A549 (cell line): ENCODE results near the gene PRPSAP1. TPM values are rescaled to one million over a fixed set of nuclear protein-coding genes. Genes with fewer than 3 reads are reported as not detected.
"Not testable (repeated sequence)": the region's sequence is repeated elsewhere in the genome, so short reads cannot be mapped to it uniquely, and the experiment has no call there.

Experiments used
- ATAC-seq, 2 experiments: fragments of 200-7000 bp in 1 of 2; fragments of >200 bp in 1 of 2; cut with Nextera tagmentation in 1 of 2; cut with Tn5 transposase in 1 of 2; 3 replicates each; pipeline versions ENCODE4 v1.8.0 to v1.9.1; 2018 to 2020; ENCODE audit warnings: mild to moderate bottlenecking in 1 of 2, moderate library complexity in 1 of 2
- CTCF ChIA-PET: fragments of 300-600 bp; sonication (Branson Sonifier 250); formaldehyde crosslinking; extraction: SDS; loops from one replicate; lab custom pipeline; 2021; ENCODE audit warnings: antibody characterized with exemption, inconsistent platforms; lab: Yijun Ruan, JAX
- POLR2A ChIA-PET: fragments of 350-600 bp; formaldehyde crosslinking; extraction: SDS; loops from one replicate; lab custom pipeline; 2021; ENCODE audit warnings: antibody characterized with exemption, inconsistent platforms; lab: Yijun Ruan, JAX
- DNase-seq, 2 experiments: peaks; one replicate each; pipeline versions ENCODE4 v3.0.0 to v3.0.0-alpha.2; 2011 to 2016; ENCODE audit warnings: low read depth in 1 of 2, low spot score in 1 of 2
- FAIRE-seq: peaks from 2 replicates; lab custom pipeline; 2011; peaks lifted over from hg19 to GRCh38; lab: Jason Lieb, UNC
- H3K27ac ChIP-seq, 2 experiments: fragments of >200 bp; sonication (Bioruptor Twin); formaldehyde crosslinking; 3 replicates each; pipeline ENCODE4 v1.5.1; 2016 to 2017
- H3K4me1 ChIP-seq: fragments of >200 bp; sonication (Bioruptor Twin); formaldehyde crosslinking; 3 replicates; pipeline ENCODE4 v1.6.1; 2016
- H3K4me2 ChIP-seq: fragments of >200 bp; sonication (Bioruptor Twin); formaldehyde crosslinking; 3 replicates; pipeline ENCODE4 v1.6.1; 2016
- H3K4me3 ChIP-seq: fragments of >200 bp; sonication (Bioruptor Twin); formaldehyde crosslinking; 3 replicates; pipeline ENCODE4 v1.5.1; 2016
- H3K9me3 ChIP-seq: fragments of >200 bp; sonication (Bioruptor Twin); formaldehyde crosslinking; 3 replicates; pipeline ENCODE4 v1.6.1; 2016
- CBX2 ChIP-seq: fragments of 200-600 bp; sonication (generic); IDR thresholded peaks from 2 replicates; pipeline ENCODE4 v1.6.1; 2016; ENCODE audit warnings: low read depth, mild to moderate bottlenecking, borderline replicate concordance
- CEBPB ChIP-seq, 2 experiments: fragments of >200 bp in 1 of 2; sonication (Bioruptor Twin) in 1 of 2; formaldehyde crosslinking in 1 of 2; IDR thresholded peaks; 2 replicates each; pipeline ENCODE4 v1.6.1; 2012 to 2016
- EP300 ChIP-seq, 2 experiments: fragments of >200 bp; sonication (Bioruptor Twin); formaldehyde crosslinking; IDR thresholded peaks; 2 replicates in 1 of 2; 3 replicates in 1 of 2; pipeline ENCODE4 v1.6.1; 2016 to 2017
- ESRRA ChIP-seq: fragments of 150-350 bp; IDR thresholded peaks from 2 replicates; pipeline ENCODE4 v1.6.1; 2014; ENCODE audit warnings: mild to moderate bottlenecking, low read length, borderline replicate concordance
- KDM1A ChIP-seq: fragments of 200-600 bp; sonication (generic); IDR thresholded peaks from 2 replicates; pipeline ENCODE4 v1.6.1; 2016; ENCODE audit warnings: low read depth, mild to moderate bottlenecking
- MYC ChIP-seq: IDR thresholded peaks from 2 replicates; pipeline ENCODE4 v1.6.1; 2012; ENCODE audit warnings: mild to moderate bottlenecking, inconsistent platforms, low read length, improper control_type of control experiment, borderline replicate concordance
- NR3C1 ChIP-seq: fragments of >200 bp; sonication (Bioruptor Twin); formaldehyde crosslinking; IDR thresholded peaks from 3 replicates; pipeline ENCODE4 v1.6.1; 2017
- PBX3 ChIP-seq: IDR thresholded peaks from 2 replicates; pipeline ENCODE4 v1.6.1; 2012
- PHF8 ChIP-seq: fragments of 200-600 bp; sonication (generic); IDR thresholded peaks from 2 replicates; pipeline ENCODE4 v1.6.1; 2016; ENCODE audit warnings: low read depth, mild to moderate bottlenecking, antibody characterized with exemption, moderate library complexity, borderline replicate concordance
- POLR2A ChIP-seq: IDR thresholded peaks from 2 replicates; pipeline ENCODE4 v1.6.1; 2012; ENCODE audit warnings: mild to moderate bottlenecking, low read length
- REST ChIP-seq: fragments of 200-600 bp; sonication (generic); IDR thresholded peaks from 2 replicates; pipeline ENCODE4 v1.6.1; 2016; ENCODE audit warnings: antibody characterized with exemption, mild to moderate bottlenecking, moderate library complexity
- RNF2 ChIP-seq: fragments of 200-600 bp; sonication (generic); IDR thresholded peaks from 2 replicates; pipeline ENCODE4 v1.6.1; 2016; ENCODE audit warnings: low read depth, mild to moderate bottlenecking, antibody characterized with exemption, moderate library complexity, borderline replicate concordance
- WGBS: methylation state at CpG from one replicate; pipeline ENCODE4 v1.1.6; 2017; ENCODE audit errors: missing lambda C conversion rate; 5-methylcytosine and 5-hydroxymethylcytosine counted together
- polyA plus RNA-seq, 4 experiments: library from polyadenylated mRNA; depleted of rRNA in 3 of 4; stranded (reverse); fragments of >200 nt; fragmentation: RNase III in 1 of 4; extraction: RNeasy Plus Mini Kit Qiagen cat#74134 plus additional on column Dnase treatment in 1 of 4; gene quantifications; 2 replicates in 3 of 4; 3 replicates in 1 of 4; pipeline ENCODE4 v1.2.3, GENCODE V29; 2011 to 2017
- TF ChIP-seq, protein P1 (sequence below): IDR thresholded peaks from 2 replicates; pipeline ENCODE4 v1.6.1; 2012

PRPSAP1 gene
- polyA plus RNA-seq, 2 of the 4 experiments (the other 2 are of a cell fraction): 63.3 to 80.9 TPM

DNA sequence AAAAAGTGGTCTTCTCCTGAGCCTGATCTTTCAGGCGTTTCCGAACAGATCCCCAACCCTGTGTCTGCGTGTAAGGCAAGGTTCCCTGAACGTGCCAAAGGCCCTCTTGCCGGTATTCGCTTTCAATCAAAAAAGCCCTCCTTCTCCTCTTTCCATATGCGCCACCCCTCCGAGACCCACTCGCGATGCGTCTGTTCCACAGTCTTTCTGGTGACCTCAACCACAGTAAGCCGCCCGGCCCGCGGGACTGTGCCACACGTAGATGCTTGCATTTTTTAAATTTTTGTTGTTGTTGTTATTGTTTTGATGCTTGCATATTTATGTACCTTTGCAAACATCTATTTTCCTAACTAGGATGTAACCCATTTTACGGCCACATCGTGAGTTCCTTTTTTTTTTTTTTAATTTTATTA is 607 bp upstream of the PRPSAP1 start:
- Histone ChIP-seq H3K4me3 (peak overlapping the region; percentile 83), H3K27ac (peak overlapping the region; percentile 93 to 97), H3K4me1 (peaks cover 18% of the 10 kb centered on the region; the same call in 2 of the 3 replicates), H3K9me3 (no peaks in the 10 kb centered on the region), H3K4me2 (peak overlapping the region; percentile 82)
- no peak for DNase-seq
- TF ChIP-seq POLR2A: peak; percentile 49
- no peak for TF ChIP-seq NR3C1
- no peak for TF ChIP-seq MYC
- TF ChIP-seq CBX2: no peak
- TF ChIP-seq EP300 (IDR thresholded peaks at IDR 0.05): no peak
- peak; percentile 35; the same call in 1 of the 2 replicates for TF ChIP-seq PHF8
- TF ChIP-seq ESRRA: no peak
- FAIRE-seq: no peak
- CTCF ChIA-PET: interaction anchor here (0.6 to 29.4 kb wide), 11 partner anchors 10 to 152 kb away, joined by 3 to 899 read pairs (median 10); partner anchors contain the start of genes SPHK1 and UBE2O
- WGBS: 3% methylated on average over 18 of the region's 18 CpGs
- POLR2A ChIA-PET: interaction anchor here (0.6 to 2.4 kb wide), 11 partner anchors 8 to 317 kb away, joined by 3 to 24 read pairs (median 6); partner anchors contain the start of genes SPHK1 and UBALD2
- ATAC-seq: peak in 1 of 2 experiments; percentile 14; a peak in 2 of 6 replicates

GRCh38 chr17:76353004-76353598 is 615 bp downstream of the PRPSAP1 start:
- POLR2A ChIA-PET: interaction anchor here (0.8 to 2.4 kb wide), 10 partner anchors 8 to 318 kb away, joined by 3 to 24 read pairs (median 6); partner anchors contain the start of genes SPHK1 and UBALD2
- no peak for FAIRE-seq
- H3K27ac ChIP-seq: peak overlapping the region; percentile 93 to 97

DNA sequence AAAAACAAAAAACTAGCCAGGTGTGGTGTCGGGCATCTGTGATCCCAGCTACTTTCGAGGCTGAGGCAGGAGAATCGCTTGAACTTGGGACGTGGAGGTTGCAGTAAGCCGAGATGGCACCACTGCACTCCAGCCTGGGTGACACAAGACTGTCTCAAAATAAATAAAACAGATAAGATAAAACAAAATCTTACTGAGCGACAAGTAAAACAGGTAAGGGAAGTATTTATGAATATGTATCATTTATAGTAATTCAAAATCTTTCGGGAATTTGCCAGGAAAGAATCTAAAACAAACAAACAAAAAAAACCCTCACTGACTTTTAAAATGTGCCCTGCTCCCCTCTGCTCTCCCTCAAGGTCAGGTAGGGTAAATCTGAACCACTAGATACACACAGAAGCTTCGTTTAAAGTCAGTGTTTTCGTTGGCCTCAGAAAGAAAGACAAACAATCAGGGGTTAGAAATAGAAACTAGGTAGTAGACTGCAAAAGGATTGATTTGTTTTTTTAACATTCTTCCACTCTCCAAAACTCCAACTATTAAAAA is 2.1 kb downstream of the PRPSAP1 start:
- Histone ChIP-seq H3K4me2 (peak overlapping the region; percentile 82), H3K9me3 (no peaks in the 10 kb centered on the region), H3K27ac (no peak overlapping the region), H3K4me1 (peaks cover 18% of the 10 kb centered on the region; the same call in 2 of the 3 replicates), H3K4me3 (no peak overlapping the region)
- CTCF ChIA-PET: interaction anchor here (0.6 to 29.4 kb wide), 11 partner anchors 12 to 346 kb away, joined by 3 to 899 read pairs (median 4); partner anchors contain the start of gene SPHK1
- 75% methylated on average over 9 of the region's 9 CpGs for WGBS
- no peak for TF ChIP-seq CEBPB (IDR thresholded peaks at IDR 0.05)
- TF ChIP-seq, protein P1, sequence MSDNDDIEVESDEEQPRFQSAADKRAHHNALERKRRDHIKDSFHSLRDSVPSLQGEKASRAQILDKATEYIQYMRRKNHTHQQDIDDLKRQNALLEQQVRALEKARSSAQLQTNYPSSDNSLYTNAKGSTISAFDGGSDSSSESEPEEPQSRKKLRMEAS: no peak
- no peak for TF ChIP-seq RNF2
- DNase-seq (no peak), ATAC-seq (no peak), FAIRE-seq (no peak)
- POLR2A ChIA-PET: interaction anchor here (2.4 kb wide), 1 partner anchor 34 kb away, joined by 24 read pairs; the partner anchor contains the start of gene SPHK1

More at GRCh38 chr17:76353004-76353598, 615 bp downstream of the PRPSAP1 start:
- peak overlapping the region; percentile 83 for H3K4me3 ChIP-seq
- CTCF ChIA-PET: interaction anchor here (0.5 to 29.4 kb wide), 16 partner anchors 9 to 105 kb away, joined by 3 to 899 read pairs (median 6); partner anchors contain the start of genes QRICH2, SPHK1 and UBE2O
- WGBS: 21% methylated on average over 11 of the region's 51 CpGs
- H3K4me1 ChIP-seq: peaks cover 18% of the 10 kb centered on the region; the same call in 2 of the 3 replicates
- peak overlapping the region; percentile 82 for H3K4me2 ChIP-seq
- TF ChIP-seq PBX3 (no peak), KDM1A (0 out of 2 replicates have a peak, but pooled peaks have one; percentile 8)
- DNase-seq (peak in 1 of 2 experiments; percentile 76), ATAC-seq (peak; percentile 58 to 59)
- H3K9me3 ChIP-seq: no peaks in the 10 kb centered on the region

GRCh38 chr17:76350463-76350862 is 3.3 kb downstream of the PRPSAP1 start:
- FAIRE-seq: no peak
- DNase-seq: no peak

GRCh38 chr17:76346936-76347335 is 6.8 kb downstream of the PRPSAP1 start:
- H3K9me3 ChIP-seq, H3K4me2 ChIP-seq, FAIRE-seq, H3K27ac ChIP-seq, DNase-seq, H3K4me3 ChIP-seq, ATAC-seq: not testable (repeated sequence)
- WGBS: 92% methylated on average over 11 of the region's 11 CpGs
- peaks cover 16% of the 10 kb centered on the region; the same call in 2 of the 3 replicates for H3K4me1 ChIP-seq
- POLR2A ChIA-PET: interaction anchor here (0.7 kb wide), 1 partner anchor 337 kb away, joined by 5 read pairs; no protein-coding TSS in a partner anchor
- CTCF ChIA-PET: interaction anchor here (1.4 to 29.4 kb wide), 3 partner anchors 36 to 67 kb away, joined by 3 to 899 read pairs (median 4); partner anchors contain the start of gene SPHK1

More at GRCh38 chr17:76350463-76350862, 3.3 kb downstream of the PRPSAP1 start:
- TF ChIP-seq REST: no peak
- peak in 1 of 2 experiments; percentile 8; a peak in 1 of 4 replicates for TF ChIP-seq CEBPB (IDR thresholded peaks at IDR 0.05)
- TF ChIP-seq, all 56 proteins: peak for 1
- no peak overlapping the region for H3K4me3 ChIP-seq
- no peak overlapping the region for H3K4me2 ChIP-seq
- no peaks in the 10 kb centered on the region for H3K9me3 ChIP-seq
- WGBS: 94% methylated on average over 5 of the region's 5 CpGs
- ATAC-seq: no peak
- CTCF ChIA-PET: interaction anchor here (0.7 to 29.4 kb wide), 4 partner anchors 13 to 350 kb away, joined by 3 to 899 read pairs (median 40); partner anchors contain the start of genes CDK3 and SPHK1
- no peak overlapping the region for H3K27ac ChIP-seq
- POLR2A ChIA-PET: no interaction called here
- peaks cover 24% of the 10 kb centered on the region; the same call in 2 of the 3 replicates for H3K4me1 ChIP-seq
